GM18951 (cell line): ENCODE measurements around the gene MINDY2.
"Not testable (repeated sequence)": the region's sequence is repeated elsewhere in the genome, so short reads cannot be mapped to it uniquely, and the experiment has no call there.

ENCODE experiments used
- POLR2A ChIP-seq: IDR thresholded peaks from 4 replicates; pipeline ENCODE4 v1.6.1; 2011; ENCODE audit warnings: mild to moderate bottlenecking; ENCODE audit not compliant: insufficient read length, insufficient read depth; ENCODE audit errors: extremely low read depth
- in situ Hi-C: fragments of 300-500 bp; cut with MboI; formaldehyde crosslinking; loops from one replicate; pipeline ENCODE4 v1.12.0; 2022; ENCODE audit warnings: low sequenced_read_pairs, mixed read lengths, inconsistent platforms; ENCODE audit not compliant: unreplicated experiment

The MINDY2 gene

DNA sequence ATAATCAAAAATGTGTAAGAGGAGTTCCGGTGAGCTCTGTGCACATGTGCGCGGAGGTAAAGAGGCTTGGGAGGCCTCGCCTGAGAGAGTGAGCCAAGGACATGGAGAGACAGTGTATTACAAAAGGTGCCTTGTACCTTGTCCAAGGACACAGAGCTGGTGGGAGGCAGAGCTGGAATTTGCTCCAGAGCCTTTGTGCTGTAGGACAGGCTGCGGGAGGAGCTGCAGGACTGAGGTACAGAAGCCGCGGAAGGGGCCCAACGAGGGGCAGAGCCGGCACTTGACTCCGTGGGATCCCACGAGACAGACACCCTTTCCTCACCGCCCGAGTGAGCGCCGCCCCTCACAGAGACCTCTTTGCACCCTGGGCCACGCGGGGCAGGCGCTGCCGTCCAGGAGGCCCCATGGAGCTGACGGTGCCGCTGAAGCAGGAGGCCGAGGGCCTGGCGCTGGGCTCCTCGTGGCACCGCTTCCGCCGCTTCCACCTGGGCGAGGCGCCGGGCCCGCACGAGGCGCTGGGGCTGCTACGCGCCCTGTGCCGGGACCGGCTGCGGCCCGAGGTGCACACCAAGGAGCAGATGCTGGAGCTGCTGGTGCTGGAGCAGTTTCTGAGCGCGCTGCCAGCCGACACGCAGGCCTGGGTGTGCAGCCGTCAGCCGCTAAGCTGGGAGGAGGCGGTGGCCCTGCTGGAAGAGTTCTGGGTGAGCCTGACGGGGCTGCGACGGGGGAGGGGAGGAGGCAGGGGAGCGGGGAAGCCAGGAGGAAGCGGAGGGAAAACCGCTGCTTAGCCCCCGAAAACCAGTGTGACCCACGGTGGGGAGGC lies 93.7 kb downstream of the MINDY2 start:
- in situ Hi-C loops = no loop called here
- no peak for TF ChIP-seq POLR2A

DNA sequence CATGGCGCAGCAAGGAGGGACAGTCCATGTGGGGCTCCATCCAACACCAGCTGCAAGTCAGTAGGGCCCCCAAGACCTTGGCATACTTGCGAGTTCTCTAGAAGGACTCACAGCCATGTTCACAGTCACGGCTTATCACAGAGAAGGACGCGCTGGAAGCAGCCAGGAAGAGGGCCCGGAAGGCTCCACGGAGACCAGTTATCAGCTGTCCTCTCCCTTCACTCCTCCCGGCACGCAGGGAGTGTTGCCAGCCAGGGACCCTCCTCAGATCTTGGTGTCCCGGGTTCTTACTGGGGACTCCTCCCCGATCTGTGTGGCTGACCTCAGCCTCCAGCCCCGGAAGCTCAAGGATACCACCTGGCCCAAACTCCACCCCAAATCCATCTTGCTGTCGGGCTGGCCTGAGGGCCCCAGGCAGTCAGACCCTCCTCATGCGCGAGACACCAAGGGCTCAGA lies 94.4 kb downstream of the MINDY2 start:
- no peak for TF ChIP-seq POLR2A
- in situ Hi-C loops = no loop called here

DNA sequence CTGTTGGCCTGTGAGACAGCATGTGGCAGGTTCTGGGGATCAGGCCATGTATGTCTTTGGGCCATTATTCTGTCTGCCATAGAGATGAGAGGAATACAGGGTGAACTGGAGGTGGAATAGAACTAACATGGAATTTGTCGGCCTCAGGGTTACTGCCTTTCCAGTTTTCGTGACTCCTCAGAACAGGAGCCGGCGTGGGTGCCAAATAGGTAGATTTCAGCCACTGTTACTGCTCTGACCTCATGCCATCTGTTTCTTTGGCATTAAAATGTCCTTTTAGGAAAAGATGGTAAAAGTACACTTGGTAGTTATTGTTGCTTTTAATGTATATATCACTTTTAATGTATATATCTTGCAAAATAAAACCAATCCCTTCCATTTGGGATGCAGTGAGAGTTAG lies 96.8 kb downstream of the MINDY2 start:
- no peak for TF ChIP-seq POLR2A
- in situ Hi-C loops = no loop called here

DNA sequence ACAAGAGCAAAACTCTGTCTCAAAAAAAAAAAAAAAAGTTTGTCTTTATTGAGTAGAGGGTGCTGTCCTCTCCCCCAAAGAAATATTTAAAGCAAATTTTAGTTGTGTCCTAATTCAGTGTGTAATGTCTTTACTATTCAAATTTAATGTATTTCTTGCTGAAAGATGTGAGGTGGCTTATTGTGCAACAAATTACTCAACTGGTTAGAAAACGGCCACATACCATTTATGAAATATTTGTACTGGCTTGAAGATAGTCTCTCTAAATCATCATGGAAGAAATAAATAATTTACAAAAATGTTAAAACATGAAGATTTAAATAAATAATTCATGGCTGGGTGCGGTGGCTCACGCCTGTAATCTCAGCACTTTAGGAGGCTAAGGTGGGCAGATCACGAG lies 99.3 kb downstream of the MINDY2 start:
- TF ChIP-seq POLR2A = no peak
- in situ Hi-C loops = no loop called here

DNA sequence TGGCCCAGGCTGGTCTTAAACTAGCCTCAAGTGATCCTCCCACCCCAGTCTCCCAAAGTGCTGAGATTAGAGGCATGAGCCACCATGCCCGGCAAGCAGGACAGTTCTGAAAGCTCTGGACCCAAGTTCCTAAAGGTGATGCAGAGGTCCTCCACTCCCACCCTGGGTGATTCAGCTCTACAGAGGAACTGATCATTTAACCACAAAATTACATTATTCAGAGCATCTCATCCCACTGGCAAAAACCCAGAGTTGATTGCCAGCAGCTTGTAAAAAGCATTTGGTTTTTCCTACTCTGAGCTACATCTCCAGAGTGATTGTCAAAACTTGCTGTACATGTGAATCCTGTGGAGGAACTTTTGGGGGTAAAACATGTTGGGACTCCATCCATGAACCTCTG lies 102.2 kb downstream of the MINDY2 start:
- TF ChIP-seq POLR2A = no peak
- in situ Hi-C loops = no loop called here

DNA sequence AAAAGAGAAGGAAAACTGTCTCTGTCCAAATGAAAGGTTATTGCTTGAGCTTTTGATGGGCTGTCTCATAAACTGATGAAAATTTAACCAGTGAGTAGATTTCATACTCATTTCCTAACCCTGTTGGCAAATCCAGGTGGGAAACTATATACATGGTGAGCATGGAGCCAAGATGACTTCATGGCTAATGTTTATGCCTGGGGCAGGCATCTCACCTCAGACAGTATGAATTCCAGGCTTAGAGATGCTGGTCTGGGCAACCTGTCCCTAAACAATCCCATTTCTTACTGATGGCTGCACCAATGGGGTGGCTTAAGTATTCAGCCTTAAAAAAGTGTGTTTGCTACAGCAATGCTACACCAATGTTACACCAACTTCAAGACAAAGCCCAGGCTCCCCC lies 104.2 kb downstream of the MINDY2 start:
- in situ Hi-C loops = no loop called here
- no peak for TF ChIP-seq POLR2A

DNA sequence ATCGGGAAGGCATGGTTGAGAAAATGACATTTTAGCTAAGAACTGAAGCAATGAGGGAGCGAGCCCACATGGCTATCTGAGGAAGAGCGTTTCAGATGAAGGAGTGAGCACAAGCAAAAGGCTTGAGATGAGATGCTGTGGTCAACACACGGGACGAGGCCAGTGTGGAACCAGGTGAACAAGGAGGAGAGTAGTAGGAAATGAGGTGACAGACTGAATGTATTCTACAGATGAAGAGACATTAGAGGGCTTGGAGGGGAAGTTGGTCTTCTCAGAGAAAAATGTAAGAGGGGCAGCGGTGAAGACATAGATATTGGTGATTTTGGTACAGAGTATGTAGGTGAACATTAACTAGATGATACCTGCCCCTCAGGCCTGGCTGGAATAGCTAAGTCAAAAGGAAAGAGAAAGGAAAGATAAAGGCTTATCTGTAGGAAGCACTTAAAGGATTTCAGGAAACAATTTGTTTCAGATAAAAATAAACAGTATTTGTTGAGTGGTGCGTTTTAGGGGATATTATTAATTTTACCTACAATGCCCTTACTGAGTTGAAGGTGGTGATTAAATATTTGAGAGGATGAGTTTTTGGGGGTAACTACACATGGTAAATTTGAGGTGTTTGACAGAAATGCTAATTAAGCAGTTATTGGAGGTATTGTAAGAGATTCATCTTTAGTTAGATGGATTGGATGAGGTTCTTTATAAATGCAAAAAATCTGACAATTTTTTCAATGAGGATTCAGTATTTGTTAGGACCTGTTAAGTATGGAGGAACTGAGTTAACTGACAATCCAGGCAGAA lies 105.4 kb downstream of the MINDY2 start:
- in situ Hi-C loops = no loop called here
- TF ChIP-seq POLR2A = no peak

DNA sequence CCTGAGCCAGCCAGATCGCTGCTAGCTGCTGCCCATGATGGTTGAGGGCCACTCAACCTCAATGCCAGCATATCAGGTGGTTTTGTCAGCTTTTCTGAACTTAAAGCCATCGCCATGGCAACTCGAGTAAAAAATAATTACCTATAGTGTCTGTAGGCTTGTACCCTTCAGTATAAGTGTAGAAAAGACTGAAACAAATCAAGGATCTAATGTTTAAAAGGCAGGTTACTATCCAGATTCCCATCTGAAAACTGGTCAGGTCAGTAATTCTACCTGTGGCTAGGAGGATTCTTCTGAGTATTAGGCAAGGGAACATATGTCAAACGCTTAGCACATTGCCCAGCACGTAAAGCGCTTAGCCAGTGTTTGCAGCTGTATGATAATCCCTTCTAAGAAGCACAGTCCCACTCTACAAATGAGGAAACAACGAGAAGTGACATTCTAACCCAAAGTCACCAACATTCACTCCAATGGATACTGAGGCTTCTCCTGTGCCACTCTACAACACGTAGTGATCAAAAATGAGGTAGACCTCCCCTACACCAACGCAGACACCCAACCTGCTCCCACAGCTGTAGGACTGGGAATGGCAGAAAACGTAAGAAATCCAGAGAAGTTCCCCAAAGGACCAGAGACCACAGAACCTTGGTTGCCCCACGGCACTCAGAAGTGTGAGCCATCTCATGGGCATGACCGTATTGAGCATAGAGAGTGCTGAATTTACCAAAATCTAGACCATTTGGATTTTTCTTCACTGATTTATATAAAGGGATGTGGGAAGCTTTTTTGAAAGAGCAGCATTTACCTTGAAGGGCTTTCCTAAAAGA lies 107.1 kb downstream of the MINDY2 start:
- in situ Hi-C loops = no loop called here
- TF ChIP-seq POLR2A = no peak

DNA sequence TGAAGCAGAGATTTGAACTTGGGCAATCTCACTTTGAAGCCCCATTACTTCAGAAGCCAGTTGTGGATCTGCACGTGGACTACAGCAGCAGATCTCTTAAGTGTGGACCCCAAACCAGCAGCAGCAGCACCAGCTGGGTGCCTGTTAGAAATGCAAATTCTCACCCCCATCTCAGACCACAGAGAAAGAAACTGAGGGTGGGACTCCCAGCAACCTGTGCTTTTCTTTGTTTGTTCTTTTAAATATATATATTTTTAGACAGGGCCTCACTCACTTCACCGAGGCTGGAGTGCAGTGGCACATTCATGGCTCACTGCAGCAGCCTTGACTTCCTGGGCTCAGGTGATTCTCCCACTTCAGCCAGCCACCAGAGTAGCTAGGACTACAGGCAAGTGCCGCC lies 109.2 kb downstream of the MINDY2 start:
- in situ Hi-C loops = no loop called here
- no peak for TF ChIP-seq POLR2A

DNA sequence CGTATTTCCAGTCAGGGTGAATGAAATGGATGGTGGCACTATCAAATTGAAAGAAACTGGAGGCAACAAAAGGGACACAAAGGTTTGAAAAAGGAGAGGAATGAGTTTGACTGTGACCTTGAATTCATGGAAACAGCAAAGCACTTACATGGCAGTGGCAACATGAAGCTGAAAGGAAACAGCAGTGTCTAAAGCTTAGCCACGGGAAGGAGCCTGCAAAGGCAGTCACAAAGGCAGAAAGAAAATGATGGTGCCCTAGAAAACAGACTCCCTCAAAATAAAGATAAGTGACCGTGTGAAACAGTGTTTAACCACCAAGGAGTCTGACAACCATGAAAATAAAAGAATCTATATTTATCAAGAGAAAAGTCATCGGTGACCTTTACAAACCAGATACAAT lies 111.1 kb downstream of the MINDY2 start:
- no peak for TF ChIP-seq POLR2A
- in situ Hi-C loops = no loop called here

DNA sequence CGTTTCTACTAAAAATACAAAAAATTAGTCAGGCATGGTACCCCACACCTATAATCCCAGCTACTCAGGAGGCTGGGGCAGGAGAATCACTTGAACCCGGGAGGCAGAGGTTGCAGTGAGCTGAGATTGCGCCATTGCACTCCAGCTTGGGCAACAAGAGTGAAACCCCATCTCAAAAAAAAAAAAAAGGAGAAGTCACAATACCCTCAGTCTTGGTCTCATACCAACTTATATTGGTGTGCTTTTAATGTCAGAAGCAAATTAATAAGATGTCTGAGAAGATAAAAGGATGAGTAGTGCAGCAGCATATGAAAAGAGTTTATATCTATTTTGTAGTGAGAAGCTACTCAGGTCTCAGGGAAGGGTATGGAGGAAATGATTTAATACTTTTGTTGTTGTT lies 112.8 kb downstream of the MINDY2 start:
- in situ Hi-C loops = not testable (repeated sequence)

DNA sequence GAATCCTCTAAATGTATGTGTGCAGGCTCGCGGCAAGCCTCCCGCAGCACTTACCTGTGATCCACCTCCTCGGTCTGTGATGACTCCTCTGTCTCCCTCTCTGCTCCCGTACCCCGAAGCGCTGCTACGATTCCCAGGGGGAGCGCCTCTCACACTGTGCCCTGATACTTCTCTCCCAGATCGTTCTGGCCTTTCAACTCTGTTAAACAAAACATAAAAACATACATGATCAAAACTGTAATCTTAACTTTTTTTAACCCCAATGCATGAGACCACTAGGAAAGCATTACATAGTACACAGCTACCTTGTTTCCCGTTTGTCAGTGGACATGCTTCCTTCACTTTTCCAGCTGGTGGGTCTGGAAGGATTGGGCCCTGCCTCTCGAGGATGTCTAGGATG lies 115.8 kb downstream of the MINDY2 start:
- in situ Hi-C loops = no loop called here
- TF ChIP-seq POLR2A = no peak

DNA sequence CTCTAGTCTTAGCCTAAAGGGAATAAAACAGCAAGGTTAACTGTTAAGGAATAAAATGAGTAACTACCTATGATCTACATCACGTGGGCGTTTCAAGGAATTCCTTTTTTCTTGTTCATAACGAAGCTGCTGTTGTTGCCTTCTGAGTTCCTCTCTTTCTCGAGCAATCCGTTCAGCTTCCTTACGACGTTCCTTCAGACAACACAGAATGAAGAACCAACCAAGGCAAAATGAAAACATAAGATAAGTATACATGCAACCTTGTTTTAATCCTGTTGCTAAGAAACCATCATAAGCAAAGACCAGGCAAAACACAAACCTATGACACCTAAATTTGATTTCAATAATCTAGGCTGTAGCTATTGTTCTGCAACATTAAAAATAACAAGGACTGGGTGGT lies 118.3 kb downstream of the MINDY2 start:
- TF ChIP-seq POLR2A = no peak
- in situ Hi-C loops = no loop called here
